Astrocyte (in vitro differentiated cells and primary cell): Measurements from ENCODE around the gene CLCN1.

ENCODE experiments used
- CTCF ChIP-seq: IDR thresholded peaks from 2 replicates; pipeline ENCODE4 v1.5.1; 2011; ENCODE audit warnings: low read depth, mild to moderate bottlenecking, inconsistent platforms, low read length, moderate library complexity; ENCODE audit not compliant: insufficient read depth
- EZH2 ChIP-seq: IDR thresholded peaks from 2 replicates; pipeline ENCODE4 v1.6.1; 2012; ENCODE audit warnings: mild to moderate bottlenecking, low read length, inconsistent platforms; ENCODE audit not compliant: insufficient read depth

- TF ChIP-seq CTCF (no peak), EZH2 (no peak)
These were observed 70.2 kb downstream of the CLCN1 start for GRCh38 chr7:143385891-143386781.
